H1 (cell line): ENCODE measurements around the gene ARSA. TPM values are rescaled to one million over a fixed set of nuclear protein-coding genes. Genes with fewer than 3 reads are reported as not detected.

Experiments used
- CBX8 ChIP-seq: fragments of 300-800, 300-1000 bp; sonication (generic); IDR thresholded peaks from 2 replicates; pipeline ENCODE4 v1.7.1; 2016; ENCODE audit warnings: low read depth, low read length, borderline replicate concordance
- CEBPB ChIP-seq: IDR thresholded peaks from 2 replicates; pipeline ENCODE4 v1.6.1; 2012; ENCODE audit warnings: low read depth, low read length
- GABPA ChIP-seq: IDR thresholded peaks from 2 replicates; pipeline ENCODE4 v1.6.1; 2011; ENCODE audit warnings: mild to moderate bottlenecking, low read length, moderate library complexity, borderline replicate concordance; ENCODE audit not compliant: insufficient read depth
- NANOG ChIP-seq: IDR thresholded peaks from 2 replicates; pipeline ENCODE4 v1.6.1; 2011; ENCODE audit warnings: low read length, low read depth, mild to moderate bottlenecking, inconsistent platforms; ENCODE audit not compliant: insufficient read depth, poor library complexity, severe bottlenecking
- RXRA ChIP-seq: IDR thresholded peaks from 2 replicates; pipeline ENCODE4 v1.6.1; 2011; ENCODE audit warnings: low read depth, mild to moderate bottlenecking, low read length, moderate library complexity; ENCODE audit not compliant: insufficient read depth
- SP1 ChIP-seq: IDR thresholded peaks from 2 replicates; pipeline ENCODE4 v1.6.1; 2011; ENCODE audit warnings: low read depth, low read length
- polyA plus RNA-seq, 7 experiments: library from polyadenylated mRNA; depleted of rRNA in 3 of 7; stranded (reverse) in 5 of 7; unstranded in 2 of 7; fragments of >200 nt in 5 of 7; fragments of 200-250 nt in 2 of 7; gene quantifications; 1 replicate in 5 of 7; 2 replicates in 1 of 7; 4 replicates in 1 of 7; pipeline versions ENCODE4 v1.2.1 to v1.2.3, GENCODE V29; 2011 to 2013; ENCODE audit warnings: missing spikeins in 2 of 7, mixed read lengths in 2 of 7
- total RNA-seq: library from RNA; stranded (reverse); fragmentation: NEBNext Ultra II Directional; extraction: Animal tissue kit (Norgen Biotek cat#: 25700); gene quantifications from 2 replicates; pipeline ENCODE4 v1.2.1, GENCODE V29; 2021

Gene ARSA
- total and polyA plus RNA-seq, 2 of the 8 experiments (the other 6 are each of a cell fraction or from before 2014, with no cell fraction given) = 9.8 to 10.1 TPM

GRCh38 chr22:50578776-50579310, 49.1 kb downstream of the ARSA start (continued):
- TF ChIP-seq NANOG (no peak), CBX8 (no peak), RXRA (no peak), CEBPB (no peak), SP1 (no peak), GABPA (no peak)
